IgD-negative memory B cell (primary cell): ENCODE data around the gene FRMD4A. TPM values are rescaled to one million over a fixed set of nuclear protein-coding genes. Genes with fewer than 3 reads are reported as not detected.
"Not testable (repeated sequence)": the region's sequence is repeated elsewhere in the genome, so short reads cannot be mapped to it uniquely, and the experiment has no call there.

Source experiments
- H3K27ac Mint-ChIP-seq, 3 donors: one replicate each; pipeline ENCODE4 v1.8.0; 2020 to 2022; ENCODE audit warnings: mild to moderate bottlenecking in 3 of 3, mixed read lengths in 3 of 3, moderate library complexity in 1 of 3
- H3K27me3 Mint-ChIP-seq: one replicate; pipeline ENCODE4 v1.8.0; 2021; ENCODE audit warnings: mixed read lengths
- H3K36me3 Mint-ChIP-seq: one replicate; pipeline ENCODE4 v1.8.0; 2020; ENCODE audit warnings: mild to moderate bottlenecking, mixed read lengths
- H3K4me1 Mint-ChIP-seq, 3 donors: one replicate each; pipeline ENCODE4 v1.8.0; 2020 to 2022; ENCODE audit warnings: mixed read lengths in 3 of 3, mild to moderate bottlenecking in 1 of 3
- H3K4me3 Mint-ChIP-seq, 4 donors: one replicate each; pipeline ENCODE4 v1.8.0; 2020 to 2022; ENCODE audit warnings: mild to moderate bottlenecking in 4 of 4, mixed read lengths in 4 of 4, moderate library complexity in 3 of 4
- H3K9me3 Mint-ChIP-seq, 3 donors: one replicate each; pipeline ENCODE4 v1.8.0; 2020 to 2021; ENCODE audit warnings: mixed read lengths in 3 of 3, mild to moderate bottlenecking in 1 of 3
- polyA plus RNA-seq: library from polyadenylated mRNA; unstranded; fragments of 300-500 nt; fragmentation: Illumina TruSeq; gene quantifications from one replicate; pipeline ENCODE4 v1.2.3, GENCODE V29; 2021

Gene FRMD4A
- polyA plus RNA-seq, 1 donor from 2014 or later: 1.7 TPM

DNA sequence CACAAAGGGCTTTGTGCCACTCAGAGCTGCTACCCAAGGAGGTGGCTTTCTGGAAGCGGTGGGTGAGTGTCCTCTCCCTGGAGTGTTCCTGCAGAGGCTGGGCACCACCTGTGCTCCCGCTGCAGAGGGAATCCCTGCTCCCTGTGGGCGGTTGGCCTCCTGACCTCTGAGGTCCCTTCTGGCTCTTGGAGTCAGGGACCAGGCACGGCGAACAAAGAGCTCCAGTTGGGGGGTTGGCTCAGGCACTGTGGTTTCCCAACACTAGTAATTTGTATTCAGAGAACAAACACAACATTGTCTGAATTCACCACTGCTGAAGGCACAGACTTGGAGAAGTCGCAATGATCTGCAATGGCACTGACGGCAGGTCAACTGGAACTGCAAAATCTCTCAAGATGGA lies 415.0 kb downstream of the FRMD4A start:
- H3K27me3 Mint-ChIP-seq: no peaks in the 10 kb centered on the region
- H3K4me3 Mint-ChIP-seq: no peak overlapping the region
- H3K36me3 Mint-ChIP-seq: no peaks in the 10 kb centered on the region
- H3K27ac Mint-ChIP-seq: no peak overlapping the region
- H3K9me3 Mint-ChIP-seq: no peaks in the 10 kb centered on the region
- H3K4me1 Mint-ChIP-seq: peaks cover 2 to 15% (median 11%) of the 10 kb centered on the region in 3 donors

DNA sequence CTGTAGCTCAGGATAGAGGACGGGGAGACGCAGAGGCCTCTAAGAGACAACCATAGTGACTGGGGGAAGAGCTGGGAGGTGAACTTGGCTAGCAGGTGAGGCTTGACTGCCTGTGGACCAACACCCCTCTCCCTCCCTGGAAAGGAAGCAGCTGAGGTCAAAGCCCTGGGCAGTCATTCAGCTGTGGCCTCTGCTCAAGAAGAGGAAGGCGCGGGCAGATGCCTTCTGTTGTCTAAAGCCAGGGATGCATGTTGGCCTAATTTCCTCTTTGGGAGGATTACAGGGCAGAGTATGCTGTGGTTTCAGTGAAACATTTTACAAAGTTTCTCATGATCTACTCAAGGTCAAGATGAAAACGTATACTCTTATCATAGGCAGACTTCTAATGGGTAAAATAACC lies 416.8 kb downstream of the FRMD4A start:
- peak overlapping the region in 1 of 3 donors; percentile 21 for H3K27ac Mint-ChIP-seq
- no peaks in the 10 kb centered on the region for H3K27me3 Mint-ChIP-seq
- peaks cover under 1 to 15% (median 8%) of the 10 kb centered on the region in 3 donors for H3K4me1 Mint-ChIP-seq
- no peaks in the 10 kb centered on the region for H3K9me3 Mint-ChIP-seq
- no peak overlapping the region for H3K4me3 Mint-ChIP-seq
- H3K36me3 Mint-ChIP-seq: peaks cover 1% of the 10 kb centered on the region

DNA sequence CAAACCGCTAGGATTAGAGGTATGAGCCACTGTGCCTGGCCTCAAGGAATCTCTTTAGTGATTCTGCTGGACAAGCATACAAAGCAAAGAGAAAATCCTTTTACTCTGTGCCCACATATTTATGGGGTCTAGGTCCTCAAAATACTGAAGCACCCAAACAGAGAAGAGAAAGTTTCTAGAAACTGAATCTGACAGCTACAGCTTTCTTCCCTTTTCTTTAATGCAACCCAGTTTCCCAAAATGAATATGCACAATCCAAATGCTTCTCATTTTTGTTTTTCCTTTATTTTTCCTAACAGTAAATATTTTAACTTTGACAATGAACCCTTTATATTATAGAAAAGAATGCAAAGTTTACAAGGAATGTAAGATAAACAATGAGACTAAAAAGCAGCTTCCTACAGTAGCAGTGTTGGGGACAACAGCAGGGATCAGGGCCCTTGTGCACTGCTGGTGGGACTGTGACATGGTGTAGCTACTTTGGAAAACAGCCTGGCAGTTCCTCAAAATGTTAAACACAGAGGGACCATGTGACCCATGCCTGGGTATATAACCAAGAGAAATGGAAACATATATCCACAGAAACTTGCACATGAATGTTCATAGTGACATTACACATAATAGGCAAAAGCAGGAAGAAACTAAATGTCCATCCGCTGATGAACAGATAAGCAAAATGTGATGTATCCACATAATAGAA lies 418.8 kb downstream of the FRMD4A start:
- Mint-ChIP-seq H3K4me1 (peaks cover 4 to 19% (median 13%) of the 10 kb centered on the region in 3 donors), H3K27ac (no peak overlapping the region), H3K4me3 (no peak overlapping the region), H3K9me3 (no peaks in the 10 kb centered on the region), H3K36me3 (peaks cover 3% of the 10 kb centered on the region), H3K27me3 (peaks cover 1% of the 10 kb centered on the region)

DNA sequence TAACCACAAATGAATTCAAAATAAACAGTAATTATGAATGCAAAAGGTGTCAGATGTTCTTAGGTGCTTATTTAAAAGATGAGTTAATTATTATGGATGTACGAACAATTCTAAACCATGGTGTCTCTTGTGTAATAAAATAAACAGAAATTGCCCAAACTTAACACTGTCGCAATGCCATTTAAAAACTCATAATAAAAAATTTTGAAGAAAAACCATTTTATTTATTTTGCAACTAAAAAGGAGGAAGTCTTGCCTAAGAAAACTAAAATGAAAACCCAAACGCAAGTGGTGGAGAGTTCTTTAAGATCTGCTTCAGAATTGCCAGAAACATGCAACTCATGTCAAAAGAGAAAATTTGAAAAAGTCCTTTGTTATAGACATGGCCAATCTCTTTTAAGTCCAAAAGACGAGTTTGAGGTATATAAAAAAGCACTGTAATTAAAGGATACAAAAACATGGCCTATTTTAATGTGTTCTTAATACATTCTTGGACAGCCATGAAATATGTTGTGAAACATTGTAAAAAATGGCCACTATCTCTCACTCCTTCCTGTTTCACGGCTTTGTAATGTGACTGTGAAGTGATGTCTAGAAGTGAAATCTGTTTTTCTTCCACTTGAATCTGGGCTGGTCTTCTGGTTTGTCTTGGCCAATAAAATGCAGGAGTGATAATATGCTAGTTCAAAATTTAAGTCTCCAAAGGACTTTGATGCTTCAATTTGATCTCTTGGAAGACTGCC lies 421.0 kb downstream of the FRMD4A start:
- Mint-ChIP-seq H3K4me1 (peaks cover 6 to 20% (median 15%) of the 10 kb centered on the region in 3 donors), H3K9me3 (no peaks in the 10 kb centered on the region), H3K36me3 (peaks cover 3% of the 10 kb centered on the region), H3K27ac (no peak overlapping the region), H3K4me3 (no peak overlapping the region), H3K27me3 (peaks cover 1% of the 10 kb centered on the region)

DNA sequence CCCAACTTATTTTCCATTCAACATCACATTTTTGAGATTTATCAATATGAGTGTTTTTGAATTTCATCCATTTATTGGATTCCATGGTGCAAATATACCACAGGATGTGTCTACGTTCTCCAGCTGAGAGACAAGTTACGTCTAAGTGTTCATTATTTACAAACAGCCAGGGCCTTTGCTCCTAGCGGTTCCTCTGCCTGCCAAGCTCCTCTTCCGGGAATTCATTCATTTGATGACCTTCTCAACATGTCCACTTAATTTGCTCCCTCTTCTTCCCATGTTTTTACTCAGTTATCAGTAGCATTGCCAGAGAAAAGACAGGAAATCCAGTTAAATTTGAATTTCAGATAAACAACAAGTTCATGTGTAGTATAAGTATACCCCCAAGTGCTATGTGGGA lies 422.2 kb downstream of the FRMD4A start:
- Mint-ChIP-seq H3K27ac (no peak overlapping the region), H3K9me3 (peaks cover 0 to 1% (median 0%) of the 10 kb centered on the region in 3 donors), H3K4me1 (peaks cover 9 to 18% (median 14%) of the 10 kb centered on the region in 3 donors), H3K36me3 (peaks cover 3% of the 10 kb centered on the region), H3K27me3 (peaks cover 1% of the 10 kb centered on the region), H3K4me3 (no peak overlapping the region)

DNA sequence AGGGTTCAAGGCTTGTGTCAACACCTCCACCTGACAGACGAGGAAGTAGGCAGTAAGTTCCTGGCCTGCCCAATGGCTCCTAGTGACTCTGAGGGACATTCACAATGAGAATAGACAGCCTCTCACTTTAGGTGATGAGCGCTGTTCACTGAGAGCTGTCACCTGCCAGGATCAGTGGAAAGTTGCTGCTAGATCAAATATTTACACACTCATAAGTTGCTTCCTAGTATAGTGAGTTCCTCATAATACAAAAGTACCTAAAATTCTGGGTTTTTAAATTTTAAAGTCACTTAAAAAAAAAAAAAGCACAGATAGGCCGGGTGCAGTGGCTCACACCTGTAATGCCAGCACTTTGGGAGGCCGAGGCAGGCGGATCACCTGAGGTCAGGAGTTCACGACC lies 423.2 kb downstream of the FRMD4A start:
- peaks cover 0 to 3% (median 0%) of the 10 kb centered on the region in 3 donors for H3K9me3 Mint-ChIP-seq
- H3K27ac Mint-ChIP-seq: no peak overlapping the region
- H3K4me1 Mint-ChIP-seq: peaks cover 9 to 18% (median 14%) of the 10 kb centered on the region in 3 donors
- H3K4me3 Mint-ChIP-seq: no peak overlapping the region
- H3K36me3 Mint-ChIP-seq: peaks cover 3% of the 10 kb centered on the region
- H3K27me3 Mint-ChIP-seq: peaks cover 3% of the 10 kb centered on the region

DNA sequence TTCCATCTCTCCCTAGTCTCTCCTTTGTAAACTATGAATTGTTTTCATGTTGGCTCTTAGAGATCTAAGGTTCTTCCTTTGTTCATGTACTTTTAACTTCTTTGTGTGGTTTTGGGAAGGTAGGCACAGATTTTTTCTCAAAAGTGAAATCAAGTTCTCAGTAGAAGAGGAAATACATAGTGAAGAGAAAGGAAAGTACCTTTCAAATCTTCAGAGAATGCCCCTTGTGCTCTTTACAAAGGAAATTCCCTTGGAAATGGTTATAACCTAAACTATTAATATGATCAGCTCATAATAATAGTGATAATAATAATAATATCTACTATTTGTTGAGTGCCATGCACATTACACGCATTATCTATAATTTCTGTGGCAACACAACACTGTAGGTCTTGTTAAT lies 425.4 kb downstream of the FRMD4A start:
- H3K36me3 Mint-ChIP-seq: peaks cover 4% of the 10 kb centered on the region
- H3K4me3 Mint-ChIP-seq: no peak overlapping the region
- H3K4me1 Mint-ChIP-seq: peaks cover 9 to 18% (median 9%) of the 10 kb centered on the region in 3 donors
- H3K27me3 Mint-ChIP-seq: peaks cover 3% of the 10 kb centered on the region
- peaks cover 0 to 3% (median 0%) of the 10 kb centered on the region in 3 donors for H3K9me3 Mint-ChIP-seq
- no peak overlapping the region for H3K27ac Mint-ChIP-seq

DNA sequence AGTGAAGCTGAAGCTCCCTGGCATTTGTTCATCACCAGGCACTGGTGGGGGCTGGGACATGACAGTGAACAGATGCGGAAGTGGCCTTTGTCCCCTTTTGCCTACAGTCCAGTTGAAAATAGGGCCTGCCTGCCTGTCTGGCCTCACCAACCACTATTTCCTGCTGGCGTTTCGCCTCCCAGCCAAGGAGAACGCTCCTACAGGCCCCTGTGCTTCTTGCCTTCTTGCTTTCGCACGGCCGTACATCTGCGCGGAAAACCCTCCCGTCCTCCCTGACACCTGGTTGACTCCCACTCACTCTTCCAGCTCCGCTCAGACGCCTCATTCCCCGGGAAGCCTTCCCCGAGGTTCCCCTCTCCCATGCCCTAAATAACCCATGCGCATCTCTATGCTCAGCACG lies 426.7 kb downstream of the FRMD4A start:
- Mint-ChIP-seq H3K9me3 (peaks cover 0 to 3% (median 0%) of the 10 kb centered on the region in 3 donors), H3K27ac (no peak overlapping the region), H3K36me3 (peaks cover 4% of the 10 kb centered on the region), H3K27me3 (peaks cover 3% of the 10 kb centered on the region), H3K4me3 (peak overlapping the region in 1 of 4 donors; percentile 52), H3K4me1 (peaks cover 9 to 15% (median 9%) of the 10 kb centered on the region in 3 donors)

DNA sequence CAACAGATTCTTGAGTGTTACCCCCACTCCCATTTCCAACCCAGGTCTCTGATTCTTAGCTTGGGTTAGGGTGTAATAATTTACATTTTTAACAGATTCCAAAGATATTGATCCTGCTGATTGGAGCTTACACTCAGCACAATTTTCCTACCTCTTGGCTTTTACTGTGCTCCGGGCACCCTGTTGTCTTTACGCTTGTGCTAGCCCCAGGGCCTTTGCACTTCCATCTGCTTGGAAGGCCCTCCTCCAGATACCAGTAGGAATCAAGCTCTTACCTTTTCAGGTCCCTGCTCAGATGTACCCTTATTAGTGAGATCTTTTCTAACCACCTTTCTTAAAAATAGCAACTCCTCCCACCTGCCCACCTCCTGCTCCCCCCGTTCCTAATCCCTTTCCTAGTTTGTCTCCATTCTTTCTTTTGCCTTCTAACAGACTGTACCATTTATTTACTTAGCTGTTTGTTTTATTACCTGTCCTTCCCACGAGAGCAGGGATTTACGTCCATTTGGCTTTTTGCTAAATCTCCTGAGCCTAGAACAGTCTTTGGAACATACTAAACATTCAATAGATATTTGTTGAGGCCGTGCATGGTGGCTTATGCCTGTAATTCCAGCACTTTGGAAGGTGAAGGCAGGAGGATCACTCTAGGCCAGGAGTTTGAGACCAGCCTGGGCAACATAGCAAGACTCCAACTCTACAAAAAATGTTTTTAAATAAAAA lies 427.7 kb downstream of the FRMD4A start:
- peak overlapping the region in 2 of 3 donors; percentile 81 to 85 for H3K27ac Mint-ChIP-seq

DNA sequence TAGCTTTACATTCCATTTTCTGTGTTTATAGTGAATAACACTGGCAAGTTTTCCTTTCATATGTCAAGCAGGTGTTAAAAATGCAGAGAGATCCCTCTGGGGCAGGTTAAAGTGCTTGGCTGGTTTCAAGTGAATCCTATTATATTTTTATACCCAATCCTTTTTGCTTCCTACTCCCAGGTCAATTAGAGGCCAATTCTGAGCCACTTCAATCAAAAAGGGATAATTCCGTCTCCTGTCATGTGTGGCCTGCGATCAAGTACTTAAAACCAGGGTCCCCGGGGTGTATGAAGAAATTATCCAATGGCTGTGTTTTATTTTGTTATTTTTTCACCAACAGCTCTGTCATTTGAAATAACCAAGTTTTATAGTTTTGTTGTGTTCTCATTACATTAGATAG lies 430.8 kb downstream of the FRMD4A start:
- Mint-ChIP-seq H3K4me1 (peaks cover 0 to 3% (median 3%) of the 10 kb centered on the region in 3 donors), H3K27me3 (peaks cover 13% of the 10 kb centered on the region), H3K9me3 (peaks cover 3 to 8% (median 4%) of the 10 kb centered on the region in 3 donors), H3K27ac (no peak overlapping the region), H3K4me3 (no peak overlapping the region), H3K36me3 (peaks cover 5% of the 10 kb centered on the region)

More for the DNA sequence above, 427.7 kb downstream of the FRMD4A start:
- peaks cover 0 to 5% (median 0%) of the 10 kb centered on the region in 3 donors for H3K9me3 Mint-ChIP-seq
- H3K36me3 Mint-ChIP-seq: peaks cover 1% of the 10 kb centered on the region
- H3K4me1 Mint-ChIP-seq: peaks cover 4 to 11% (median 8%) of the 10 kb centered on the region in 3 donors
- H3K4me3 Mint-ChIP-seq: no peak overlapping the region
- peaks cover 5% of the 10 kb centered on the region for H3K27me3 Mint-ChIP-seq

DNA sequence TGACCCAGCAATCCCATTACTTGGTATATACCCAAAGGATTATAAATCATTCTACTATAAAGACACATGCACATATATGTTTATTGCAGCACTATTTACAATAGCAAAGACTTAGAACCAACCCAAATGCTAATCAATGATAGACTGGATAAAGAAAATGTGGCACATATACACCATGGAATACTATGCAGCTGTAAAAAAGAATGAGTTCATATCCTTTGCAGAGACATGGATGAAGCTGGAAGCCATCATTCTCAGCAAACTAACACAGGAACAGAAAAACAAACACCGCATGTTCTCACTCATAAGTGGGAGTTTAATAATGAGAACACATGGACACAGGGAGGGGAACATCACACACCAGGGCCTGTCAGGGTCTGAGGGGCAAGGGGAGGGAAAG lies 434.6 kb downstream of the FRMD4A start:
- H3K4me1 Mint-ChIP-seq, H3K4me3 Mint-ChIP-seq, H3K9me3 Mint-ChIP-seq, H3K27ac Mint-ChIP-seq, H3K36me3 Mint-ChIP-seq: not testable (repeated sequence)
- peaks cover 42% of the 10 kb centered on the region for H3K27me3 Mint-ChIP-seq

DNA sequence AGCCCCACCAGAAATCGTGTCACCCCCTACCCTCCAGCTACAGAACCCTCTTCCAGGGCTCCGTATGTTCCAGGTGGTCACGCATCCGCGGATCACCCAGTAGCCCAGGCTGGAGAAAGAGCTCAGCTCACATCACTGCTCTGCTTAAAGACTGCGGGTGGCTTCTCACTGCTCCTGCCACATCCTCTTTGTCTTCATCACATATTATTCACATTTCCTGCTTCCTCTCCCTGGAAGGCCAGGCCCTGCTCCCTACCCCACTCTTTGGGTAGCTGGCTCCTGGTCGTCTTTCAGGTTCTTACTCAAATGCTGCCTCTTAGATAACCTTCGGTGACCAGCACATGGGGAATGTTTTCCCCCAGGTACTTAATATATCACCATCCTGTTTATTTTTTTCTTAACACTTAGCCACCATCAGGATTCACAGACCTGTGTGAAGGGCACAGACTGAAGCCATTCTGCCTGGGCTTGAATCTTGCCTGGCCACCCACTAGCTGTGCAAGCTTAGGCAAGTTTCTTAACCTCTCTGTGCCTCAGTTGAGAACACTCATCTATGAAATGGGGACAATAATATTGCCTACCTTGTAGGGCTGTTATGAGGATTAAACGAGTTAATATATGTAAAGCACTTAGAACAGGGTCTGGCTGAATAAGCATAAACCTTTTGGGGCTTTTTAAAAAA lies 436.2 kb downstream of the FRMD4A start:
- H3K9me3 Mint-ChIP-seq: peaks cover 4 to 6% (median 5%) of the 10 kb centered on the region in 3 donors

DNA sequence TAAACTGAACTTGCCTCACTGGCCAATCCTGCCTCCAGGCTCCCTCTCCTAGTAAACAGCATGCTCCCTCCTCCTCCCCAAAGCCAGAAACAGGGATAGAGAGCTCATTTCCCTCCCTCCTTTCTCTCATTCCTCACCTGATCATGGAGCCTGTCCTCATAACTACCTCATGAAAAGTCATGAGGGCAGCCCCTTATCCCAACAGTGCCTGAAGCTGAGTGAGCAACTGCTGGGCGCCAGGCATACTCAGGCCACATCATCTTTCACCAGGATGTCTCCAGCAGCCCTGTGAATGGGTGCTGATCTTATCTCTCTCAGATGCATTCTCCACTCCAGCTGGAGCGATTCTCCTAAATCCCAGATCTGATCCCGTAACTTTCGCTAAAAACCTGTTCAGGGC lies 436.8 kb downstream of the FRMD4A start:
- Mint-ChIP-seq H3K27me3 (peaks cover 60% of the 10 kb centered on the region), H3K4me3 (peak overlapping the region in 3 of 4 donors; percentile 7 to 67 (median 65)), H3K9me3 (peaks cover 4 to 6% (median 5%) of the 10 kb centered on the region in 3 donors), H3K36me3 (peaks cover 3% of the 10 kb centered on the region), H3K4me1 (peaks cover 0 to 12% (median 4%) of the 10 kb centered on the region in 3 donors), H3K27ac (no peak overlapping the region)

More for the DNA sequence above, 436.2 kb downstream of the FRMD4A start:
- H3K36me3 Mint-ChIP-seq: peaks cover 3% of the 10 kb centered on the region
- peaks cover 0 to 12% (median 4%) of the 10 kb centered on the region in 3 donors for H3K4me1 Mint-ChIP-seq
- H3K27ac Mint-ChIP-seq: no peak overlapping the region
- no peak overlapping the region for H3K4me3 Mint-ChIP-seq
- H3K27me3 Mint-ChIP-seq: peaks cover 57% of the 10 kb centered on the region

DNA sequence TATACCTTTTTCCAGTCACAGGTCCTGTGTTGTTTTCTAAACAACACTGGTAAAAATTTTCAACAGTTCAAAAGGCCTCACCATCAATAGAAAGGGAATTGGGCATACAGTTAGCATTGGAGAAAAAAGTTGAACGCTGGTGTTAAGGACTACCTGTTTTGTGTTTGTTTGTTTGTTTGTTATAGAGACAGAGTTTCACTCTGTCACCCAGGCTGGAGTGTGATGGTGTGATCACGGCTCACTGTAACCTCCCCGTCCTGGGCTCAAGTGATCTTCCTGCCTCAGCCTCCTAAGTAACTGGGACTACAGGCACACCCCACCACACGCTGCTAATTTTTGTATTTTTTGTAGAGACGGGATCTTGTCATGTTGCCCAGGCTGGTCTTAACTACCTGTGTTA lies 437.9 kb downstream of the FRMD4A start:
- Mint-ChIP-seq H3K9me3 (peaks cover 3 to 6% (median 4%) of the 10 kb centered on the region in 3 donors), H3K27me3 (peaks cover 65% of the 10 kb centered on the region), H3K27ac (no peak overlapping the region), H3K4me1 (peaks cover 0 to 12% (median 4%) of the 10 kb centered on the region in 3 donors), H3K36me3 (peaks cover 3% of the 10 kb centered on the region), H3K4me3 (peak overlapping the region; percentile 76 to 91 (median 84))
